IMR-90 (cell line): ENCODE results near the gene ERC2. TPM values are rescaled to one million over a fixed set of nuclear protein-coding genes. Genes with fewer than 3 reads are reported as not detected.

ENCODE experiments used
- ATAC-seq: fragments of 200-7000 bp; cut with Tn5 transposase; 2 replicates; pipeline ENCODE4 v1.9.1; 2020; ENCODE audit warnings: low read depth, mild to moderate bottlenecking, moderate library complexity
- BruUV-seq: library from RNA; stranded (reverse); fragments of 400-500 nt; replicated peaks from 2 replicates; lab custom pipeline; 2021; lab: Mats Ljungman, UMichigan
- CTCF ChIA-PET: fragments of 300-600 bp; formaldehyde crosslinking; extraction: SDS; loops from one replicate; lab custom pipeline; 2021; ENCODE audit warnings: antibody characterized with exemption; lab: Yijun Ruan, JAX
- POLR2A ChIA-PET: fragments of 300-600 bp; sonication (Branson Sonifier 250); formaldehyde crosslinking; loops from one replicate; lab custom pipeline; 2022; ENCODE audit warnings: antibody characterized with exemption; ENCODE audit not compliant: unreplicated experiment; lab: Charles Lee
- DNase-seq: peaks from one replicate; pipeline ENCODE4 v3.0.0; 2013
- H2AFZ ChIP-seq: replicated peaks from 2 replicates; pipeline ENCODE3; 2013; ENCODE audit warnings: low read length, mild to moderate bottlenecking; ENCODE audit not compliant: poor library complexity
- H2AK5ac ChIP-seq: 2 replicates; pipeline ENCODE4 v1.6.1; 2013; ENCODE audit warnings: low read depth, low read length, inconsistent platforms
- H2AK9ac ChIP-seq: replicated peaks from 2 replicates; pipeline ENCODE3; 2013; ENCODE audit warnings: mild to moderate bottlenecking, low read depth, low read length, moderate library complexity; ENCODE audit not compliant: poor library complexity
- H2BK120ac ChIP-seq: 2 replicates; pipeline ENCODE4 v1.6.1; 2013; ENCODE audit warnings: low read depth, low read length, inconsistent platforms
- H2BK15ac ChIP-seq: 3 replicates; pipeline ENCODE4 v1.6.1; 2013; ENCODE audit warnings: low read depth, low read length, inconsistent platforms
- H2BK20ac ChIP-seq: 2 replicates; pipeline ENCODE4 v1.6.1; 2013; ENCODE audit warnings: low read depth, mild to moderate bottlenecking, inconsistent platforms, low read length, moderate library complexity
- H2BK5ac ChIP-seq: 2 replicates; pipeline ENCODE4 v1.6.1; 2013; ENCODE audit warnings: mild to moderate bottlenecking, low read depth, low read length, inconsistent platforms; ENCODE audit not compliant: poor library complexity, severe bottlenecking
- H3K14ac ChIP-seq: replicated peaks from 2 replicates; pipeline ENCODE4 v1.6.1; 2013; ENCODE audit warnings: low read depth, low read length, inconsistent platforms
- H3K18ac ChIP-seq: 2 replicates; pipeline ENCODE4 v1.6.1; 2013; ENCODE audit warnings: low read depth, low read length, control low read depth
- H3K23ac ChIP-seq: 2 replicates; pipeline ENCODE4 v1.6.1; 2013; ENCODE audit warnings: low read depth, low read length, inconsistent platforms
- H3K27ac ChIP-seq: 2 replicates; pipeline ENCODE4 v1.5.1; 2013; ENCODE audit warnings: mild to moderate bottlenecking, control low read depth, low read length; ENCODE audit not compliant: insufficient read depth
- H3K27me3 ChIP-seq: 2 replicates; pipeline ENCODE4 v1.6.1; 2013; ENCODE audit warnings: low read length; ENCODE audit not compliant: control insufficient read depth, insufficient read depth
- H3K36me3 ChIP-seq: 2 replicates; pipeline ENCODE4 v1.6.1; 2013; ENCODE audit warnings: low read length, mixed read lengths; ENCODE audit not compliant: control insufficient read depth, insufficient read depth
- H3K4ac ChIP-seq: 2 replicates; pipeline ENCODE4 v1.6.1; 2013; ENCODE audit warnings: low read depth, low read length, inconsistent platforms
- H3K4me1 ChIP-seq: 2 replicates; pipeline ENCODE4 v1.6.1; 2013; ENCODE audit warnings: low read length, mixed read lengths; ENCODE audit not compliant: control insufficient read depth, insufficient read depth
- H3K4me2 ChIP-seq: 2 replicates; pipeline ENCODE4 v1.6.1; 2013; ENCODE audit warnings: low read depth, mild to moderate bottlenecking, control low read depth, low read length, moderate library complexity
- H3K4me3 ChIP-seq: 2 replicates; pipeline ENCODE4 v1.5.1; 2013; ENCODE audit warnings: low read depth, mild to moderate bottlenecking, control low read depth, low read length, moderate library complexity; ENCODE audit not compliant: insufficient read depth
- H3K56ac ChIP-seq: 2 replicates; pipeline ENCODE4 v1.6.1; 2013; ENCODE audit warnings: low read length, inconsistent platforms; ENCODE audit not compliant: insufficient read depth; ENCODE audit errors: extremely low read depth
- H3K79me1 ChIP-seq, 2 experiments: 2 replicates each; pipeline ENCODE4 v1.6.1; 2013; ENCODE audit warnings: low read length in 2 of 2, inconsistent platforms in 1 of 2, low read depth in 1 of 2
- H3K9ac ChIP-seq: 2 replicates; pipeline ENCODE4 v1.6.1; 2013; ENCODE audit warnings: low read depth, low read length, control low read depth
- H3K9me1 ChIP-seq: 2 replicates; pipeline ENCODE4 v1.6.1; 2013; ENCODE audit warnings: low read length, inconsistent platforms; ENCODE audit not compliant: insufficient read depth
- H3K9me3 ChIP-seq: 2 replicates; pipeline ENCODE4 v1.6.1; 2013; ENCODE audit warnings: low read length; ENCODE audit not compliant: control insufficient read depth, insufficient read depth
- H4K20me1 ChIP-seq: 2 replicates; pipeline ENCODE4 v1.6.1; 2013; ENCODE audit warnings: low read length, inconsistent platforms; ENCODE audit not compliant: insufficient read depth
- H4K5ac ChIP-seq: 2 replicates; pipeline ENCODE4 v1.6.1; 2013; ENCODE audit warnings: mild to moderate bottlenecking, low read depth, low read length, control low read depth
- H4K8ac ChIP-seq, 2 experiments: 2 replicates each; pipeline ENCODE4 v1.6.1; 2013; ENCODE audit warnings: low read depth in 2 of 2, low read length in 2 of 2, control low read depth in 1 of 2, inconsistent platforms in 1 of 2
- H4K91ac ChIP-seq: 2 replicates; pipeline ENCODE4 v1.6.1; 2013; ENCODE audit warnings: low read depth, low read length, inconsistent platforms; ENCODE audit not compliant: insufficient read depth
- BHLHE40 ChIP-seq: fragments of 150-350 bp; IDR thresholded peaks from 2 replicates; pipeline ENCODE4 v1.6.1; 2016; ENCODE audit warnings: mild to moderate bottlenecking, low read depth, low read length
- CEBPB ChIP-seq: IDR thresholded peaks from 2 replicates; pipeline ENCODE4 v1.6.1; 2012; ENCODE audit warnings: low read depth, low read length, improper control_type of control experiment
- CTCF ChIP-seq: conservative IDR thresholded peaks from 2 replicates; pipeline ENCODE4 v1.5.1; 2012; ENCODE audit warnings: mild to moderate bottlenecking, low read depth, low read length, improper control_type of control experiment
- ELK1 ChIP-seq: fragments of 150-350 bp; IDR thresholded peaks from 2 replicates; pipeline ENCODE4 v1.6.1; 2016; ENCODE audit warnings: low read depth, mild to moderate bottlenecking, low read length, moderate library complexity, borderline replicate concordance
- FOS ChIP-seq: fragments of 150-350 bp; IDR thresholded peaks from 2 replicates; pipeline ENCODE4 v1.6.1; 2016; ENCODE audit warnings: low read depth, low read length
- MAFK ChIP-seq: IDR thresholded peaks from 2 replicates; pipeline ENCODE4 v1.6.1; 2012; ENCODE audit warnings: low read depth, low read length, improper control_type of control experiment
- MAZ ChIP-seq: IDR thresholded peaks from 2 replicates; pipeline ENCODE4 v1.6.1; 2012; ENCODE audit warnings: low read depth, mild to moderate bottlenecking, low read length, improper control_type of control experiment, moderate library complexity, borderline replicate concordance
- MXI1 ChIP-seq: IDR thresholded peaks from 2 replicates; pipeline ENCODE4 v1.6.1; 2012; ENCODE audit warnings: low read depth, mild to moderate bottlenecking, low read length, moderate library complexity, borderline replicate concordance
- NFE2L2 ChIP-seq: fragments of 150-350 bp; IDR thresholded peaks from 2 replicates; pipeline ENCODE4 v1.6.1; 2016; ENCODE audit warnings: low read depth, mild to moderate bottlenecking, low read length
- POLR2A ChIP-seq: IDR thresholded peaks from 2 replicates; pipeline ENCODE4 v1.6.1; 2012; ENCODE audit warnings: mild to moderate bottlenecking, low read depth, low read length
- RAD21 ChIP-seq: IDR thresholded peaks from 2 replicates; pipeline ENCODE4 v1.6.1; 2012; ENCODE audit warnings: low read length, improper control_type of control experiment
- RCOR1 ChIP-seq: IDR thresholded peaks from 2 replicates; pipeline ENCODE4 v1.6.1; 2012; ENCODE audit warnings: mild to moderate bottlenecking, low read length, improper control_type of control experiment; ENCODE audit not compliant: insufficient replicate concordance
- RFX5 ChIP-seq: IDR thresholded peaks from 2 replicates; pipeline ENCODE4 v1.8.0; 2012; ENCODE audit warnings: low read depth, mild to moderate bottlenecking, low read length, moderate library complexity
- SMC3 ChIP-seq: fragments of 150-350 bp; IDR thresholded peaks from 2 replicates; pipeline ENCODE4 v1.6.1; 2016; ENCODE audit warnings: low read depth, mild to moderate bottlenecking, antibody characterized with exemption, low read length, moderate library complexity
- USF2 ChIP-seq: fragments of 150-350 bp; IDR thresholded peaks from 2 replicates; pipeline ENCODE4 v1.6.1; 2017; ENCODE audit warnings: mild to moderate bottlenecking, antibody characterized with exemption, low read length, low read depth
- WGBS, 2 experiments: methylation state at CpG; one replicate each; pipeline versions ENCODE4 v1.1.5 to v1.1.7; 2013; ENCODE audit warnings: missing lambda C conversion rate in 2 of 2; ENCODE audit not compliant: insufficient read length in 1 of 2; ENCODE audit errors: extremely low coverage in 2 of 2; 5-methylcytosine and 5-hydroxymethylcytosine counted together
- dilution Hi-C: fragments of 300-500 bp; cut with HindIII; formaldehyde crosslinking; loops from one replicate; pipeline ENCODE4 v1.14.3; 2018; ENCODE audit warnings: low sequenced_read_pairs; ENCODE audit not compliant: unreplicated experiment
- in situ Hi-C: fragments of 300-500 bp; cut with MboI; formaldehyde crosslinking; loops from 3 replicates; pipeline ENCODE4 v1.14.3; 2019; ENCODE audit warnings: low sequenced_read_pairs, inconsistent platforms, mixed read lengths
- intact Hi-C: fragments of 100-400 bp; cut with micrococcal nuclease; formaldehyde crosslinking; loops from 2 replicates; pipeline ENCODE4 v1.10.0; 2022
- polyA plus RNA-seq, 3 experiments: library from polyadenylated mRNA; depleted of rRNA; stranded (reverse); fragments of >200 nt; gene quantifications; 2 replicates each; pipeline ENCODE4 v1.2.3, GENCODE V29; 2012; ENCODE audit warnings: low replicate concordance in 1 of 3
- total RNA-seq: library from RNA; depleted of rRNA; stranded (reverse); fragments of >200 nt; gene quantifications from 2 replicates; pipeline ENCODE4 v1.2.3, GENCODE V29; 2012

The ERC2 gene
- total and polyA plus RNA-seq, 2 of the 4 experiments (the other 2 are of a cell fraction) = 0.17 to 0.18 TPM

GRCh38 chr3:55570271-55570711 lies 898.0 kb downstream of the ERC2 start:
- no peaks in the 10 kb centered on the region for H3K79me1 ChIP-seq
- no peak overlapping the region for H4K5ac ChIP-seq
- no peak overlapping the region for H3K4ac ChIP-seq
- ChIA-PET CTCF (no interaction called here), POLR2A (no interaction called here)
- no peak overlapping the region for H3K4me3 ChIP-seq
- no peaks in the 10 kb centered on the region for H3K36me3 ChIP-seq
- intact Hi-C loops = no loop called here
- H3K27me3 ChIP-seq = no peaks in the 10 kb centered on the region
- H4K8ac ChIP-seq = no peak overlapping the region
- 0 out of 2 replicates have a peak overlapping the region, but pooled peaks have one; percentile 31 for H2AK5ac ChIP-seq
- no peaks in the 10 kb centered on the region for H3K9me3 ChIP-seq
- H2BK120ac ChIP-seq = no peak overlapping the region
- H3K14ac ChIP-seq = no peak overlapping the region
- H3K4me1 ChIP-seq = peaks cover 5% of the 10 kb centered on the region; the same call in 1 of the 2 replicates
- H2BK15ac ChIP-seq = no peak overlapping the region
- dilution Hi-C loops = no loop called here
- ATAC-seq (no peak), DNase-seq (no peak)
- H2AK9ac ChIP-seq = no peak overlapping the region
- no peak overlapping the region for H3K23ac ChIP-seq
- BruUV-seq = no TSS peak
- H4K91ac ChIP-seq = no peak overlapping the region
- H3K9ac ChIP-seq = no peak overlapping the region
- in situ Hi-C loops = no loop called here
- WGBS, 2 experiments = 93% methylated on average over 3 of the region's 9 CpGs; no CpG with 5 or more reads in 1 of the 2 experiments
- H3K9me1 ChIP-seq = peaks cover 3% of the 10 kb centered on the region; the same call in 1 of the 2 replicates
- H3K18ac ChIP-seq = no peak overlapping the region
- no peak overlapping the region for H3K56ac ChIP-seq
- H2AFZ ChIP-seq = no peak overlapping the region
- H4K20me1 ChIP-seq = no peaks in the 10 kb centered on the region
- TF ChIP-seq MAZ = no peak
- no peak for TF ChIP-seq BHLHE40
- no peak for TF ChIP-seq ELK1
- TF ChIP-seq CEBPB = no peak
- TF ChIP-seq NFE2L2 = no peak
- TF ChIP-seq RAD21 = no peak
- TF ChIP-seq MAFK = no peak
- TF ChIP-seq RFX5 = no peak
- no peak for TF ChIP-seq FOS
- TF ChIP-seq USF2 = no peak
- no peak for TF ChIP-seq RCOR1
- TF ChIP-seq CTCF = no peak
- no peak for TF ChIP-seq SMC3
- no peak for TF ChIP-seq POLR2A
- TF ChIP-seq MXI1 = no peak
- no peak overlapping the region for H2BK20ac ChIP-seq
- no peak overlapping the region for H2BK5ac ChIP-seq
- H3K27ac ChIP-seq = no peak overlapping the region
- H3K4me2 ChIP-seq = no peak overlapping the region
